OCI-LY3 (cell line): ENCODE measurements around the gene WDR70.

Experiments used
- H2AFZ ChIP-seq: fragments of 200-600, 300-600 bp; shearing (Covaris generic); 2 replicates; pipeline ENCODE4 v1.6.0; 2014; ENCODE audit warnings: antibody characterized with exemption, low read depth, low read length
- H3K27ac ChIP-seq: fragments of 200-600, 300-600 bp; sonication (generic); 2 replicates; pipeline ENCODE4 v1.5.1; 2014; ENCODE audit warnings: mild to moderate bottlenecking, low read length, moderate library complexity, mixed read lengths
- H3K27me3 ChIP-seq: fragments of 200-600, 300-600 bp; sonication (generic); 2 replicates; pipeline ENCODE4 v1.6.1; 2014; ENCODE audit warnings: low read depth, low read length, mixed read lengths
- H3K36me3 ChIP-seq: fragments of 200-600, 300-600 bp; sonication (generic); replicated peaks from 2 replicates; pipeline ENCODE3; 2014; ENCODE audit warnings: low read depth, low read length, mixed read lengths
- H3K4me1 ChIP-seq: fragments of 300-600, 200-600 bp; sonication (generic); 2 replicates; pipeline ENCODE4 v1.6.1; 2014; ENCODE audit warnings: low read length, mixed read lengths
- H3K4me2 ChIP-seq: fragments of 200-600, 300-600 bp; sonication (generic); 2 replicates; pipeline ENCODE4 v1.6.1; 2014; ENCODE audit warnings: low read length, mixed read lengths
- H3K4me3 ChIP-seq: fragments of 300-600, 200-600 bp; sonication (generic); 2 replicates; pipeline ENCODE4 v1.5.1; 2014; ENCODE audit warnings: antibody characterized with exemption, mild to moderate bottlenecking, low read length, moderate library complexity
- H3K79me2 ChIP-seq: fragments of 300-600, 200-600 bp; shearing (Covaris generic); 2 replicates; pipeline ENCODE4 v1.6.1; 2014; ENCODE audit warnings: mild to moderate bottlenecking, low read length, mixed read lengths
- H3K9ac ChIP-seq: fragments of 300-600, 200-600 bp; shearing (Covaris generic); 2 replicates; pipeline ENCODE4 v1.6.0; 2014; ENCODE audit warnings: mild to moderate bottlenecking, low read length, moderate library complexity
- H3K9me3 ChIP-seq: fragments of 200-600, 300-600 bp; shearing (Covaris generic); 2 replicates; pipeline ENCODE4 v1.6.1; 2014; ENCODE audit warnings: low read length, mixed read lengths; ENCODE audit not compliant: insufficient read depth
- H4K20me1 ChIP-seq: fragments of 200-600, 300-600 bp; sonication (generic); 2 replicates; pipeline ENCODE4 v1.6.1; 2016; ENCODE audit warnings: low read length, mixed read lengths; ENCODE audit not compliant: insufficient read depth
- EZH2phosphoT487 ChIP-seq: fragments of 200-600 bp; shearing (Covaris generic); IDR thresholded peaks from 2 replicates; pipeline ENCODE4 v1.6.1; 2018; ENCODE audit warnings: antibody characterized with exemption, mixed run types, low read depth
- TF ChIP-seq, protein P1 (sequence below): fragments of 200-600, 300-600 bp; sonication (generic); IDR thresholded peaks from 2 replicates; pipeline ENCODE4 v1.5.1; 2014; ENCODE audit warnings: antibody characterized with exemption, low read length, low read depth

The WDR70 gene

DNA sequence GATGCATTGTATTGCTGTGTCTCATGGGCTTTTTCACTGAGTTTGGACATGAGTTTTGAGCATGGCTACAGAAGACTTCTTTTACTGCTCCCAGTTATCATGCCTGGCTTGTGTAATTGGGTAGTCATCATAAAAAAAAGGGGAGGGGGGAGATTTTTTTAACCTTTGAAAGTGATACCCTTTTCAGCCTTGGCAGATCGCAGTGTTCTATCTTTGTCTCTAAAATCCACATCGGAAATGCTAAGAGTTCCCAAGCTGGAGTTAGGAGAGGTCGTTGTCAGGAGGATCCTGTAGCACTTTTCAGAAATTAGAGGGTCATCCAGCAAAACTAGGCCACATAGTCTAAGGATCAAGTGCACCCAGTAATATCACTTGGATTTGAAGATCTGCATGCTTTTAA is 188.4 kb downstream of the WDR70 start:
- Histone ChIP-seq H3K4me1 (no peaks in the 10 kb centered on the region), H3K79me2 (no peaks in the 10 kb centered on the region), H3K4me3 (no peak overlapping the region), H3K9ac (no peak overlapping the region), H3K36me3 (no peaks in the 10 kb centered on the region), H3K9me3 (no peaks in the 10 kb centered on the region), H3K4me2 (no peak overlapping the region), H3K27me3 (no peaks in the 10 kb centered on the region), H3K27ac (no peak overlapping the region), H2AFZ (no peak overlapping the region), H4K20me1 (no peaks in the 10 kb centered on the region)
- TF ChIP-seq, protein P1, sequence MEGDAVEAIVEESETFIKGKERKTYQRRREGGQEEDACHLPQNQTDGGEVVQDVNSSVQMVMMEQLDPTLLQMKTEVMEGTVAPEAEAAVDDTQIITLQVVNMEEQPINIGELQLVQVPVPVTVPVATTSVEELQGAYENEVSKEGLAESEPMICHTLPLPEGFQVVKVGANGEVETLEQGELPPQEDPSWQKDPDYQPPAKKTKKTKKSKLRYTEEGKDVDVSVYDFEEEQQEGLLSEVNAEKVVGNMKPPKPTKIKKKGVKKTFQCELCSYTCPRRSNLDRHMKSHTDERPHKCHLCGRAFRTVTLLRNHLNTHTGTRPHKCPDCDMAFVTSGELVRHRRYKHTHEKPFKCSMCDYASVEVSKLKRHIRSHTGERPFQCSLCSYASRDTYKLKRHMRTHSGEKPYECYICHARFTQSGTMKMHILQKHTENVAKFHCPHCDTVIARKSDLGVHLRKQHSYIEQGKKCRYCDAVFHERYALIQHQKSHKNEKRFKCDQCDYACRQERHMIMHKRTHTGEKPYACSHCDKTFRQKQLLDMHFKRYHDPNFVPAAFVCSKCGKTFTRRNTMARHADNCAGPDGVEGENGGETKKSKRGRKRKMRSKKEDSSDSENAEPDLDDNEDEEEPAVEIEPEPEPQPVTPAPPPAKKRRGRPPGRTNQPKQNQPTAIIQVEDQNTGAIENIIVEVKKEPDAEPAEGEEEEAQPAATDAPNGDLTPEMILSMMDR: no peak
- no peak for TF ChIP-seq EZH2phosphoT487

DNA sequence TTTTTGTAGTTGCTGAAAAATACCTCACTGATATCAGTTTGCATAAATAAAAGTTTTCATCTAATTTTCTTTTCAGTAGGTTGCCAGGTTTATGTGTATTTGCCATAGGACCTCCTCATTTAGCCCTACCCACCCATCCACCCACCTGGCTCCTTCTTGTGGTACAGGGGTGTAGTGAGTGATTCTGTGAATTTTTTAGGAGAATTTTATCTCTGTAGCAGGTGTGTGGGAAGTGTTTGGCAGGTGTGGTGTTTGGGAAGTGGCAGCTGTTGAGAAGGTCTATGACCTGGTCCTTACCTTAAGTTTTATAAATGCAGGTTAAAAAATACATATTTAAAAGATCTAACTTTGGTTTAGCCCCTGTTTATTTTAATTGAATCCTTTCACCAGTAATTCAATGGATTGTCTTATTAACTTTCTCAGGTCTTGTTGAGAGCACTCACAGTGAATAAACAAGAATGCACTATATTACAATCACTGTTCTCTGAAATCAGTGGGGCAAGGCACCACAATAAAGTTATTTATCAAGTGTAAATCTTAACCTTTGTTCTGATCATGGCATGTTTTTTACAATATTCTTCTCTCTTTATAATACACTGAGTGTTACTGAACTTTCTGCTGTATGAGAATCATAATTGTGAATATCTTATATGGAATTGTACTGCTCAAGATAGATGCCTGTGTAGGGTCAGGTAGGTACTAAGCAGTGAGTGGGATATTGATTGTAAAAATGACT is 189.1 kb downstream of the WDR70 start:
- Histone ChIP-seq H3K9me3 (no peaks in the 10 kb centered on the region), H3K9ac (no peak overlapping the region), H3K4me2 (no peak overlapping the region), H3K36me3 (no peaks in the 10 kb centered on the region), H3K4me1 (no peaks in the 10 kb centered on the region), H3K27me3 (no peaks in the 10 kb centered on the region), H3K79me2 (no peaks in the 10 kb centered on the region), H3K27ac (no peak overlapping the region), H3K4me3 (no peak overlapping the region), H4K20me1 (no peaks in the 10 kb centered on the region), H2AFZ (no peak overlapping the region)
- TF ChIP-seq EZH2phosphoT487: no peak
- TF ChIP-seq, protein P1: no peak

DNA sequence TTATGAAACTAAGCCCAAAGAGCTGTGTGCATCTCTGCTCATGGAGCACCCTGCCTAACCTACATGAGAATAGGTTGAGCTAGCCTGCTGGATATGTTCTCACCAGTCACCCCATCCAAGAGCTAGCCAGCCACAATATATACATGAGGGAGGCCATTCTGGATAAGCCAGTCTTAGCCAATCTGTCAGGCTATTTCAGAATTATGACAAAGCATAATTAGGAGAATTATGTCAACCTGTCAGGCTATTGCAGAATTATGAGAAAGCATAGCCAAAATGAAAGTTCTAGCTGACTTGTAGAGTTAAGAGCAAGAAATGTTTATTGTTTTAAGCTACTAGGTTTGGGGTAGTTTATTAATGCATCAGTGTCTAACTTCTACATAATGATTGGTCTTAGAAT is 189.8 kb downstream of the WDR70 start:
- Histone ChIP-seq H3K27ac (no peak overlapping the region), H3K9me3 (no peaks in the 10 kb centered on the region), H3K4me2 (no peak overlapping the region), H3K4me3 (no peak overlapping the region), H4K20me1 (no peaks in the 10 kb centered on the region), H2AFZ (no peak overlapping the region), H3K79me2 (no peaks in the 10 kb centered on the region), H3K9ac (no peak overlapping the region), H3K36me3 (no peaks in the 10 kb centered on the region), H3K27me3 (no peaks in the 10 kb centered on the region), H3K4me1 (no peaks in the 10 kb centered on the region)
- no peak for TF ChIP-seq EZH2phosphoT487
- TF ChIP-seq, protein P1: no peak

DNA sequence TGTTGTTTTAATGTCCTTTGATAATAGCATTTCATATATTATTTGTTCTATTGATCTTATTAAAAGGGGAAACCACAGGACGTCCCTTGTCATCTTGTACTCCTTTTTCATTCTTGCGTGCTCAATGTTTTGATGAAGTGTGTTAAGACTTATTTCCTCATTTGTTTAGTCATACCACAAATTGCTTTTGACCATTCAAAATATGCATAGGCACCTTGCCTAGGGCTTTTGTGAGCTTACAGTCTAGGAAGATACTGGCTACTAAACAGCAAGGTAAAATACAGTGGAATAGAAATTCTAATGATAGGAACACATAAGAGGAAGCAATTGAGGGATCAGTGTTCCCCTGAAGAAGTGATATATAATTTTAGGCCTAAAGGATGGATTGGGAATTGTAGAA is 190.3 kb downstream of the WDR70 start:
- TF ChIP-seq, protein P1: no peak
- TF ChIP-seq EZH2phosphoT487: no peak
- Histone ChIP-seq H3K4me2 (no peak overlapping the region), H3K4me3 (no peak overlapping the region), H3K4me1 (no peaks in the 10 kb centered on the region), H3K36me3 (no peaks in the 10 kb centered on the region), H2AFZ (no peak overlapping the region), H3K9me3 (no peaks in the 10 kb centered on the region), H3K27me3 (no peaks in the 10 kb centered on the region), H4K20me1 (no peaks in the 10 kb centered on the region), H3K79me2 (no peaks in the 10 kb centered on the region), H3K27ac (no peak overlapping the region), H3K9ac (no peak overlapping the region)
